ENCODE data around the gene MAMDC2.

The MAMDC2 gene, protein sequence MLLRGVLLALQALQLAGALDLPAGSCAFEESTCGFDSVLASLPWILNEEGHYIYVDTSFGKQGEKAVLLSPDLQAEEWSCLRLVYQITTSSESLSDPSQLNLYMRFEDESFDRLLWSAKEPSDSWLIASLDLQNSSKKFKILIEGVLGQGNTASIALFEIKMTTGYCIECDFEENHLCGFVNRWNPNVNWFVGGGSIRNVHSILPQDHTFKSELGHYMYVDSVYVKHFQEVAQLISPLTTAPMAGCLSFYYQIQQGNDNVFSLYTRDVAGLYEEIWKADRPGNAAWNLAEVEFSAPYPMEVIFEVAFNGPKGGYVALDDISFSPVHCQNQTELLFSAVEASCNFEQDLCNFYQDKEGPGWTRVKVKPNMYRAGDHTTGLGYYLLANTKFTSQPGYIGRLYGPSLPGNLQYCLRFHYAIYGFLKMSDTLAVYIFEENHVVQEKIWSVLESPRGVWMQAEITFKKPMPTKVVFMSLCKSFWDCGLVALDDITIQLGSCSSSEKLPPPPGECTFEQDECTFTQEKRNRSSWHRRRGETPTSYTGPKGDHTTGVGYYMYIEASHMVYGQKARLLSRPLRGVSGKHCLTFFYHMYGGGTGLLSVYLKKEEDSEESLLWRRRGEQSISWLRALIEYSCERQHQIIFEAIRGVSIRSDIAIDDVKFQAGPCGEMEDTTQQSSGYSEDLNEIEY

DNA sequence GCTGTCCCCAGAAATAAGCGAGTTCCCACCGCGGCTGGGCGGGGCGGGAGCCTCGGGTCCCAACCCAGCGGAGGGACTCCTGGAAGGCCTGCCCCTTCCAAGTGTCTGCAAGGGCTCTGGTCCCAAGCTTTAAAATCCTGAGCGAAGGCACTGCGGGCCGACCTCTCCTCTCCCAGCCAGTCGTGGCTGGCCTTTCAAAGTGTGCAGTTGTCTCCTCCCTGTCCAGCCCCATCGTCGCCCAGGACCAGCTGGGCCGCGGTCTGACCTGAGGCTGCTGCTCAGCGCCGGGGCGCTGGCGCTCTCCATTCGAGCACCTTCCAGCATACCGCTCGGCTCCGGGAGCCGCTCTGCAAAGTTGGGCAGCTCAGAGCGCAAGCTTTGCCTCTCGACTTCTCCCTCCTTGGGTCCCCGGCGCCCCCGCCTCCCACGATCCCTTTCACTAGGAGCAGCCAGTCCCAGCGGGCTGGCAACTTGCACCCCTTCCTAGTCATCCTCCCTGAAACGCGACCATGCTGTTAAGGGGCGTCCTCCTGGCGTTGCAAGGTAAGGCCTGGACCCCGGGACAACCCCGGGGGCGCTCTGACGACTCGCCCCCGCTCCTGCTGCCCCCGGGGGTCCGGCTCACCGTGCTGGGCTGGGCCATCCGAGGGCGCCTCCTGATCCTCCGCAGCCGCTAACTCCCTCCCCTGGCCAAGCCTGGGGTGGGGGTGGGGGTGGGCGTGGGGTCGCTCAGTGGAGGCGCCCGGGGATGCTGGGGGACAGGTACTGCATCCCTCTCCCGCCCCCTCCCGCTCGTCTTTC is at the start of gene MAMDC2:
Gene MAMDC2 (plus strand): TSS at position 160 of the 801 bp plus-strand sequence. CDS start 350 bp downstream, at position 510.
- no peak for DNase-seq (ENCODE audit: low spot score)

DNA sequence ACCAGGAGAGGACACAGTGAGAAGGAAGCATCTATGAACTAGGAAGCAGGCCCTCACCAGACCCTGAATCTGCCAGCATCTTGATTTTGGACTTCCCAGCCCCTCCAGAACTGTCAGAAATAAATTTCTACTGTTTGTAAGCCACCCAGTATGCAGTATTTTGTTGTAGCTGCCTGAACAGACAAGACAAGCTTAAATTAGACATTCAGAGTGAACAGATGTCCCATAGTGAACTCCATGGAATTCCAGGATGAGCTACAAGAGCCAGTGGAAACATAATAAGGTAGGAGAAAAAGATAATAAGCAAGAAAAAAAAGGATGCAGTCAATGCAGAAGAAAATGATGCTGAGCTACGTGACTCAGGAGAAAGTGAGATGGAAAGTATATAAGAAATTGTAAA is 47.8 kb upstream of the MAMDC2 start:
- DNase-seq (ENCODE audit: low spot score): no peak

- DNase-seq (ENCODE audit: low spot score): no peak
These were observed 46.7 kb upstream of the MAMDC2 start for GRCh38 chr9:69996967-69997366.

GRCh38 chr9:69997524-69997923 is 46.1 kb upstream of the MAMDC2 start:
- DNase-seq (ENCODE audit: low spot score): no peak

- no peak for DNase-seq (ENCODE audit: low spot score)
These were observed 44.3 kb upstream of the MAMDC2 start for GRCh38 chr9:69999315-69999714.

- no peak for DNase-seq (ENCODE audit: low spot score)
These were observed 43.2 kb upstream of the MAMDC2 start for GRCh38 chr9:70000469-70000868.

- no peak for DNase-seq (ENCODE audit: low spot score)
These were observed 39.5 kb upstream of the MAMDC2 start for GRCh38 chr9:70003901-70004714.

GRCh38 chr9:70006306-70006705 is 37.3 kb upstream of the MAMDC2 start:
- DNase-seq (ENCODE audit: low spot score): no peak

- no peak for DNase-seq (ENCODE audit: low spot score)
These were observed 35.8 kb upstream of the MAMDC2 start for GRCh38 chr9:70007831-70008230.

- DNase-seq (ENCODE audit: low spot score): no peak
These were observed 33.6 kb upstream of the MAMDC2 start for GRCh38 chr9:70010015-70010414.

GRCh38 chr9:70011366-70011765 is 32.3 kb upstream of the MAMDC2 start:
- no peak for DNase-seq (ENCODE audit: low spot score)

DNA sequence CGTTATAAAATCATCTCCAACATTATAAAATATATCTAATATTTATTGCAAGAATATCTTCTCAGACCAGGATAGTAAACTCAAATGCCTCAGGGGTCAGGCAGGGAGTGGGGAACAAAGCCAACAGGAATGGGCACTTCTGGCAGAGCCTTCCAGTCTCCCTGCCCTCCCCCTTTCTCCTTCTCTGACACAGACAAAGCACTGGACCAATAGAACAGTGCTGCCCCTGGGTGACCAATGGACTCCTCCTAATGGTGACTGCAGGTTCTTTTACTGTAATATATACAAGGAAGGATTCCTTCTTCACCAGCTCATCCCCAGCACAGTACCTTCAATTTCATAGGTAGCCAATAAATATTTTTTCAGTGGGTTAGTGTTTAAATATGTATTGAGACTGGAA is 31.1 kb upstream of the MAMDC2 start:
- DNase-seq (ENCODE audit: low spot score): no peak

DNA sequence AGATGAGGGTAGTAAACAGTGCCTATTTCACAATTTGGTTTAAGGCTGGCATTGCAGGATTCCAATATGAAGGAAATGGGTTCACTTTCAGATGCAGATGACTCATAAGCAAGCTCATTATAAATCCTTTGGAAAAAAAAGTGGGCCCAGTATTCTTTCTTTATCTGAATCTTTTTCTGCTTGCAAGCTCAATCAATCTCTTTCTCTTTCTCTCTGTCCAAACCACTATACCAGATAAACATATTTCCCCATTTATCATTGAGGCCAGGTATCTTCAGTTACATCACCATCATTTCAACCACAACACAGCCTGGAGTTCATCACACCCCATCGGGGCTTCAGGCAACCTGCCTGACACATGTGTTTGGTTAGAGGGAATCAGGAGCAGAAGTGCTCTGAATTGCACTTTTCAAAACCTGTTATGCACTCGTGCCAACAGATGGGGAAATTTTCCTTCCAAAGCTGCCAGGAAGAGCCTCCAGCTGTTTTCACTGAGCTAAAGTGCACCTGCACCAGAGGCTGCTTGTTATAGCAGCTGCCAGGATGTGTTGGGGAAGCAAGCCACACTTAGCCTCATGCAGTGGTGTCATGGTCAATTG is 30.0 kb upstream of the MAMDC2 start:
- DNase-seq (ENCODE audit: low spot score): no peak

GRCh38 chr9:70015099-70015498 is 28.5 kb upstream of the MAMDC2 start:
- no peak for DNase-seq (ENCODE audit: low spot score)

- DNase-seq (ENCODE audit: low spot score): no peak
These were observed 23.4 kb upstream of the MAMDC2 start for GRCh38 chr9:70020217-70020616.

- no peak for DNase-seq (ENCODE audit: low spot score)
These were observed 22.6 kb upstream of the MAMDC2 start for GRCh38 chr9:70020991-70021571.

- no peak for DNase-seq (ENCODE audit: low spot score)
These were observed 15.4 kb upstream of the MAMDC2 start for GRCh38 chr9:70028287-70028686.

GRCh38 chr9:70030156-70030555 is 13.5 kb upstream of the MAMDC2 start:
- no peak for DNase-seq (ENCODE audit: low spot score)

DNA sequence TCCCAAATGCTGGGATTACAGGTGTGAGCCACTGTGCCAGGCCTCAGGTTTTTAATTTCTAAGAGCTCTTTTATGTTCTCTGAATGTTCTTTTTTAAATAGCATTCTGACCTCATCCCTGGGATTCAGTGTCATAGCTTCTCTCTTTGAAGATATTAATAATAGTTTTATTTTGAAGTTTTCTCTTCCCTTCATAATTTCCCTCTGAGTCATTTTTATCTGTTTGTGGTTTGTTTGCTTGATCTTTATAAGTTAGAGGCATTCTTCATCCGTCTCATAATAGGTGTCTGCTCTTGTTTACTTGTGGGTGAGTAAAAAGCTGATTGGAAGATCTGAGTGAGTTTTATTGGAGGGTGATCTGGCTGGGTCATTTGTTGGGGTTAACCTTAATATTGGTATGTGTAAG is 12.5 kb upstream of the MAMDC2 start:
- DNase-seq (ENCODE audit: low spot score): no peak

GRCh38 chr9:70034271-70034711 is 9.4 kb upstream of the MAMDC2 start:
- DNase-seq (ENCODE audit: low spot score): no peak

DNA sequence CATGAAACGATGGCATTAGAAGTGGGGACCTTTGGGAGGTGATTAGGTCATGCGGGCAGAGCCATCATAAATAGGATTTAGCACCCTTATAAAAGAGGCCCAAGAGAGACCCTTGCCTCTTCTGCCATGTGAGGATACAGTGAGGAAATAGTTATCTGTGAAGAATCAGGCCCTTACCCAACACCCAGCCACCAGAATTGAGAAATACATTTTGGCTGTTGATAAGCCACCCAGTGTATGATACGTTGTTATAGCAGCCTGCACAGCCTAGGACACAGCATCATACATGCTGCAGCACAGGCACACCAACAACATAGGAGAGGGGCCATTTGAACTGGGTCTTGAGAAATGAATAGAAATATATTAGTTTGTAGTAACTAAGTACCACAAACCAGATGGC is 8.0 kb upstream of the MAMDC2 start:
- DNase-seq (ENCODE audit: low spot score): no peak
